OCI-LY7 (cell line): ENCODE data around the gene IQCH. TPM values are rescaled to one million over a fixed set of nuclear protein-coding genes. Genes with fewer than 3 reads are reported as not detected.

Source experiments
- BruUV-seq: library from RNA; stranded (reverse); fragments of 400-500 nt; replicated peaks from 2 replicates; lab custom pipeline; 2021; lab: Mats Ljungman, UMichigan
- CTCF ChIA-PET: fragments of 300-600 bp; sonication (Branson Sonifier 250); formaldehyde crosslinking; loops from one replicate; lab custom pipeline; 2022; ENCODE audit warnings: antibody characterized with exemption; ENCODE audit not compliant: unreplicated experiment; lab: Charles Lee
- POLR2A ChIA-PET: fragments of 300-600 bp; sonication (Branson Sonifier 250); formaldehyde crosslinking; loops from one replicate; lab custom pipeline; 2022; ENCODE audit warnings: antibody characterized with exemption; lab: Charles Lee
- DNase-seq: peaks from one replicate; pipeline ENCODE4 v3.0.0-alpha.2; 2015; ENCODE audit warnings: low spot score
- H2AFZ ChIP-seq: fragments of 200-600 bp; sonication (generic), shearing (Covaris generic); 2 replicates; pipeline ENCODE4 v1.6.1; 2014; ENCODE audit warnings: mild to moderate bottlenecking, antibody characterized with exemption, low read length, moderate library complexity
- H3K27ac ChIP-seq: fragments of 200-600 bp; sonication (generic); 2 replicates; pipeline ENCODE4 v1.5.1; 2014; ENCODE audit warnings: mixed run types, low read depth, mild to moderate bottlenecking, moderate library complexity, low read length, inconsistent platforms; ENCODE audit not compliant: poor library complexity, severe bottlenecking
- H3K36me3 ChIP-seq: fragments of 200-600 bp; sonication (generic); 2 replicates; pipeline ENCODE4 v1.6.1; 2014; ENCODE audit warnings: mild to moderate bottlenecking, antibody characterized with exemption, low read length, moderate library complexity, mixed read lengths; ENCODE audit not compliant: insufficient read depth
- H3K4me1 ChIP-seq: fragments of 200-600 bp; sonication (generic); 2 replicates; pipeline ENCODE4 v1.5.1; 2014; ENCODE audit warnings: mild to moderate bottlenecking, low read length; ENCODE audit not compliant: insufficient read depth, poor library complexity, severe bottlenecking
- H3K4me2 ChIP-seq: fragments of 200-600 bp; sonication (generic); 2 replicates; pipeline ENCODE4 v1.6.1; 2014; ENCODE audit warnings: mild to moderate bottlenecking, low read length
- H3K4me3 ChIP-seq: fragments of 200-600 bp; sonication (generic); 2 replicates; pipeline ENCODE4 v1.5.1; 2014; ENCODE audit warnings: mild to moderate bottlenecking, low read depth, low read length; ENCODE audit not compliant: poor library complexity, severe bottlenecking
- H3K79me2 ChIP-seq: fragments of 200-600 bp; sonication (generic); 2 replicates; pipeline ENCODE4 v1.6.1; 2016; ENCODE audit warnings: low read depth, mild to moderate bottlenecking, low read length, moderate library complexity, mixed read lengths; ENCODE audit not compliant: insufficient read depth
- H3K9me2 ChIP-seq: fragments of 200-600 bp; sonication (generic); 2 replicates; pipeline ENCODE4 v1.6.1; 2016; ENCODE audit warnings: mild to moderate bottlenecking, low read length, mixed read lengths; ENCODE audit not compliant: insufficient read depth
- H3K9me3 ChIP-seq: fragments of 200-600 bp; sonication (generic); 2 replicates; pipeline ENCODE4 v1.6.1; 2014; ENCODE audit warnings: mild to moderate bottlenecking, mixed run types, low read length, mixed read lengths
- H4K20me1 ChIP-seq: fragments of 200-600 bp; sonication (generic); 2 replicates; pipeline ENCODE4 v1.6.1; 2014; ENCODE audit warnings: mild to moderate bottlenecking, antibody characterized with exemption, low read length, moderate library complexity, mixed read lengths; ENCODE audit not compliant: insufficient read depth
- EZH2phosphoT487 ChIP-seq: fragments of 200-600 bp; sonication (generic); IDR thresholded peaks from 2 replicates; pipeline ENCODE4 v1.6.1; 2018; ENCODE audit warnings: low read depth, borderline replicate concordance, mild to moderate bottlenecking, mixed run types, antibody characterized with exemption, low read length, moderate library complexity, mixed read lengths
- intact Hi-C: fragments of 100-400 bp; cut with micrococcal nuclease; formaldehyde crosslinking; loops from one replicate; pipeline ENCODE4 v1.10.0; 2022; ENCODE audit not compliant: unreplicated experiment
- total RNA-seq, 2 experiments: library from RNA; depleted of rRNA in 1 of 2; stranded (reverse); fragments of >200 nt in 1 of 2; shearing (Covaris generic) in 1 of 2; gene quantifications; 2 replicates each; pipeline ENCODE4 v1.2.3, GENCODE V29; 2014 to 2022
- TF ChIP-seq, protein P1 (sequence below): fragments of 200-600 bp; sonication (generic); conservative IDR thresholded peaks from 2 replicates; pipeline ENCODE4 v1.5.1; 2014; ENCODE audit warnings: mild to moderate bottlenecking, antibody characterized with exemption, low read length, moderate library complexity, mixed read lengths

The IQCH gene
- total RNA-seq, 2 experiments from 2014 or later, result 3.9 to 5.8 TPM

DNA sequence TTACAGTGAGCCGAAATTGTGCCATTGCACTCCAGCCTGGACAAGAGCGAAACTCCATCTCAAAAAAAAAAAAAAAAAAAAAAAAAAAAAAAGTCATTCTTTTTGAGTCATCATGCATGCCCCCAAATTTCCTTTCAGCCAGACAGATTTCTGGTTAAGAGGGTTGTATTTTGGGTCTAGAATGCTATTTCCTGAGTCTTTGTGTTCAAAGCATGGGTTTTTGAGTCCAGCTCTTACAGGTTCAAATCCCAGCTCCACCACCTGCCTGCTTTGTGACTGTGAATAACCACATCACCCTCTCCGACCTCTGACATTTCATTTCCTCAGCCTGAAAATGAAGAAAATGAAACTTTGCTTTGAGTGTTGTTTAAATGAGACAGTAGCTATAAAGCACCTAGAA is 257.0 kb downstream of the IQCH start:
- Histone ChIP-seq H3K79me2 (no peaks in the 10 kb centered on the region), H3K9me2 (no peaks in the 10 kb centered on the region), H3K4me2 (no peak overlapping the region), H2AFZ (no peak overlapping the region), H3K4me3 (no peak overlapping the region), H3K27ac (no peak overlapping the region), H3K36me3 (no peaks in the 10 kb centered on the region), H3K9me3 (no peaks in the 10 kb centered on the region), H3K4me1 (peaks cover 8% of the 10 kb centered on the region), H4K20me1 (no peaks in the 10 kb centered on the region)
- CTCF ChIA-PET, result no interaction called here
- no TSS peak for BruUV-seq
- POLR2A ChIA-PET, result interaction anchor here (0.7 to 0.9 kb wide), 3 partner anchors 9 to 1530 kb away, joined by 3 to 4 read pairs (median 3); no protein-coding TSS in a partner anchor
- TF ChIP-seq, protein P1, sequence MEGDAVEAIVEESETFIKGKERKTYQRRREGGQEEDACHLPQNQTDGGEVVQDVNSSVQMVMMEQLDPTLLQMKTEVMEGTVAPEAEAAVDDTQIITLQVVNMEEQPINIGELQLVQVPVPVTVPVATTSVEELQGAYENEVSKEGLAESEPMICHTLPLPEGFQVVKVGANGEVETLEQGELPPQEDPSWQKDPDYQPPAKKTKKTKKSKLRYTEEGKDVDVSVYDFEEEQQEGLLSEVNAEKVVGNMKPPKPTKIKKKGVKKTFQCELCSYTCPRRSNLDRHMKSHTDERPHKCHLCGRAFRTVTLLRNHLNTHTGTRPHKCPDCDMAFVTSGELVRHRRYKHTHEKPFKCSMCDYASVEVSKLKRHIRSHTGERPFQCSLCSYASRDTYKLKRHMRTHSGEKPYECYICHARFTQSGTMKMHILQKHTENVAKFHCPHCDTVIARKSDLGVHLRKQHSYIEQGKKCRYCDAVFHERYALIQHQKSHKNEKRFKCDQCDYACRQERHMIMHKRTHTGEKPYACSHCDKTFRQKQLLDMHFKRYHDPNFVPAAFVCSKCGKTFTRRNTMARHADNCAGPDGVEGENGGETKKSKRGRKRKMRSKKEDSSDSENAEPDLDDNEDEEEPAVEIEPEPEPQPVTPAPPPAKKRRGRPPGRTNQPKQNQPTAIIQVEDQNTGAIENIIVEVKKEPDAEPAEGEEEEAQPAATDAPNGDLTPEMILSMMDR, result no peak
- no peak for TF ChIP-seq EZH2phosphoT487
- intact Hi-C loops, result no loop called here
- DNase-seq, result peak; percentile 7

DNA sequence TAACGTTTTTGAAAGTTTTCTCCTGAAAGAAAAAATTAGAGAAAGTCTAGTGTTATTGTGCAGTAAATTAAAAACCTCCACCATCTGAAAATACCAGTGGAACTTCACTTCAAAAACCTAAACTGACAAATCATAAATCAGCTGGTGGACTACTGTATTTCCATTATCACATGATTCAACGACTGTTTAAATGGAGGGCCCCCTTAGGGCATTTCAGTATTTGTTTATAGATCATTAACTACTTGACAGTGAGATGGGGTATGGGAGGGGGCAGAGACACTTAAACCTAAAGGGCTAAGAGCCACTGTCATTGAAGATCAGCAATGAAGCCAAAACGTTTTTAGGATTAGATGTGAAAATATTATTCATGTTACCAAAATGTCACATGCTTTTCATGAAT is 257.6 kb downstream of the IQCH start:
- Histone ChIP-seq H3K36me3 (no peaks in the 10 kb centered on the region), H3K4me1 (peaks cover 3% of the 10 kb centered on the region), H3K4me2 (no peak overlapping the region), H3K27ac (no peak overlapping the region), H3K79me2 (no peaks in the 10 kb centered on the region), H4K20me1 (no peaks in the 10 kb centered on the region), H3K9me3 (no peaks in the 10 kb centered on the region), H3K9me2 (no peaks in the 10 kb centered on the region), H3K4me3 (no peak overlapping the region), H2AFZ (no peak overlapping the region)
- TF ChIP-seq EZH2phosphoT487, result no peak
- TF ChIP-seq, protein P1, result no peak
- no peak for DNase-seq
- POLR2A ChIA-PET, result interaction anchor here (0.7 to 0.9 kb wide), 3 partner anchors 8 to 1529 kb away, joined by 3 to 4 read pairs (median 3); no protein-coding TSS in a partner anchor
- CTCF ChIA-PET, result no interaction called here
- no TSS peak for BruUV-seq
- intact Hi-C loops, result no loop called here

DNA sequence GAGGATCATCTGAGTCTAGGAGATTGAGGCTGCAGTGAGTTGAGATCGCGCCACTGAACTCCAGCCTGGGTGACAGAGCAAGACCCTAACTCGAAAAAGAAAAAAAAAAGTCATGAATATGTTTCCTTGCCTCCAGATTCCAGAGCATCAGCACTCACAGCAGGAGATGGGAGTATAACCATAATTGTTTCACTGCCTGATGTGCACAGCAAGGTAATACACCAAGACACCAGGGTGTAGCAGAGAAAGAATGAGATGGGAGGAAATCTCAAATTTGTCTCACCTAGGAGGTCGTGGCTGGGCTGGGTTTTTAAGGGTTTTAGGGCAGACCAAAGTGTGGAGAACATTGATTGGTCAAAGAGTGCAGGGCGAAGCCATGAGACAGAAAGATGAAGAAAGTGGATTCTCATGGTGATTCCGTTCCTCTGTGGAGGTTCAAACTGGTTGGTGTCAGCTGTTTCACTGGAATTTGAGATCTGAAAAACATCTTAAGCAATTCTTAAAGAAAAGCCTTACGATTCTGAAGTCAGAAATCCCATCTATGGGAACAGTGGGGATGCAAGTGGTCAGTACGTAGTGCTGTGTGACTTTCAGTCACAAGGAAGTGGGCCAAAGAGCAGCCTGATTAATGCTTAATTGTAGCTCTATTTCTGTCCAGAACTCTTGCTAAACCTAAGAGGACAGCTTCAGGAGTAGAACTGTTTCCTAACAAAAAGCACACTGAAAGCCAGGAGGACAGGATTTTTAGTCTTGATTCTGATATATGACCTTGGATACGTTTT is 258.5 kb downstream of the IQCH start:
- no peaks in the 10 kb centered on the region for H3K79me2 ChIP-seq
- no peak overlapping the region for H3K4me3 ChIP-seq
- H3K27ac ChIP-seq, result no peak overlapping the region
- H3K9me3 ChIP-seq, result no peaks in the 10 kb centered on the region
- no peak overlapping the region for H2AFZ ChIP-seq
- H3K4me2 ChIP-seq, result no peak overlapping the region
- DNase-seq, result no peak
- intact Hi-C loops, result no loop called here
- H3K36me3 ChIP-seq, result no peaks in the 10 kb centered on the region
- BruUV-seq, result no TSS peak
- no peak for TF ChIP-seq EZH2phosphoT487
- TF ChIP-seq, protein P1, result no peak
- no peaks in the 10 kb centered on the region for H3K9me2 ChIP-seq
- CTCF ChIA-PET, result no interaction called here
- no peaks in the 10 kb centered on the region for H4K20me1 ChIP-seq
- no peaks in the 10 kb centered on the region for H3K4me1 ChIP-seq
- POLR2A ChIA-PET, result no interaction called here
